HG02840 (cell line): ENCODE data around the gene RSBN1.
"Not testable (repeated sequence)": the region's sequence is repeated elsewhere in the genome, so short reads cannot be mapped to it uniquely, and the experiment has no call there.

Source experiments
- ATAC-seq: cut with Tn5 transposase; IDR thresholded peaks from one replicate; pipeline ENCODE4 v1.9.1; 2021; ENCODE audit warnings: mild to moderate bottlenecking, moderate library complexity, moderate number of reproducible peaks; ENCODE audit not compliant: unreplicated experiment, low FRiP score

The RSBN1 gene

GRCh38 chr1:113783254-113784103 is 28.8 kb downstream of the RSBN1 start:
- ATAC-seq = peak; percentile 63

DNA sequence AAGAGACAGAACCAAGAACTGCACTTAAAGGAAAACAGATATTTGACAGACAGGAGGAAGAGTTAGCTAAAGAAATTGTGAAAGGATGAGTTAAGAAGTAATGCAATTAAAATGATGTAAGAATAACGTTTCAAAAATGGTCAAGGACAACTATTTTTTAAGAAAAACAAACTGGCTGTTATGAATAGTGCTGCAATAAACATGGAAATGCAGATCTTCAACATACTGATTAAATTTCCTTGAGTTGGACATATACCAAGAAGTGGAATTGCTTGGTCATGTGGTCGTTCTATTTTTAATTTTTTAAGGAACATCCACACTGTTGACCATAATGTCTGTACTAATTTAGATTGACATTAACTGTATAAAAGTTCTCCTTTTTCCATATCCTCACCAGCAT is 29.9 kb downstream of the RSBN1 start:
- no peak for ATAC-seq

GRCh38 chr1:113780374-113781146 is 31.7 kb downstream of the RSBN1 start:
- ATAC-seq = no peak

- ATAC-seq = no peak
Observed at GRCh38 chr1:113779542-113779941, 32.7 kb downstream of the RSBN1 start.

DNA sequence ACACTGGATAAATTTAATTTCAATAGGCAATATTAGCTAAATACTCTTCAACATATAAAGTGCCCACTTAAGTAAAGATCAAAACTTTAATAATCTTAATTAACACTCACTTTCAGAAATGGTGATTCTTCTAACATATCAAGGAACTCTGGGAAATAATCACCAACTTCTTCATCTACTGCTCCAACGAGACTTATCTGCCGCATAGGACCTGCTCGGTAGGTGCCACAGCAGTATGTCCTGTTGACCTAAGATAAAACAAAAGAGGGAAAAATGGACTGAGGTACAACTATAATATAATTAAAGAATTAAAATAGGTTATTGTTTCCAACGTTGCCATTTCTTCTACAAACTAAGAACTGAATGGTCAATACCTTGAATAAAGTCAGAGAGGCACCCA is 34.7 kb downstream of the RSBN1 start:
- ATAC-seq = no peak

DNA sequence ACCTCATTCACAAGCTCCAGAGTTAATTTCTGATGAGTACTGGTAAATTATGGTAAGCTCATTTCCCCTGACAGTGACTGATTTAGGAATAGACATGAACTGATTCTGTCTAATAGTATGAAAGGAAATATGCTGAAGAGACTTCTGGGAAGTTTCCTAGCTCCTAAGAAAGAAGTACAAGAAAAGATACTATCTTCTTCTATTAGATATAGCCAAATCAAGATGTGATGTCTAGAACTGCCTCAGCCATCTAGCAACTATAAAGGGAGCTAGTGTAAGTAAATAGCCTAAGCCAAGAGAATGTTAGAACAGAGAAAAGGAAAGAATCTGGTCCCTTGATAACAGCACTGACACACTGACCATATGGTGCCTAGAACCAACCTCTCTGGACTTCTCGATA is 42.2 kb downstream of the RSBN1 start:
- ATAC-seq = no peak

- no peak for ATAC-seq
Observed at GRCh38 chr1:113769601-113769970, 42.7 kb downstream of the RSBN1 start.

DNA sequence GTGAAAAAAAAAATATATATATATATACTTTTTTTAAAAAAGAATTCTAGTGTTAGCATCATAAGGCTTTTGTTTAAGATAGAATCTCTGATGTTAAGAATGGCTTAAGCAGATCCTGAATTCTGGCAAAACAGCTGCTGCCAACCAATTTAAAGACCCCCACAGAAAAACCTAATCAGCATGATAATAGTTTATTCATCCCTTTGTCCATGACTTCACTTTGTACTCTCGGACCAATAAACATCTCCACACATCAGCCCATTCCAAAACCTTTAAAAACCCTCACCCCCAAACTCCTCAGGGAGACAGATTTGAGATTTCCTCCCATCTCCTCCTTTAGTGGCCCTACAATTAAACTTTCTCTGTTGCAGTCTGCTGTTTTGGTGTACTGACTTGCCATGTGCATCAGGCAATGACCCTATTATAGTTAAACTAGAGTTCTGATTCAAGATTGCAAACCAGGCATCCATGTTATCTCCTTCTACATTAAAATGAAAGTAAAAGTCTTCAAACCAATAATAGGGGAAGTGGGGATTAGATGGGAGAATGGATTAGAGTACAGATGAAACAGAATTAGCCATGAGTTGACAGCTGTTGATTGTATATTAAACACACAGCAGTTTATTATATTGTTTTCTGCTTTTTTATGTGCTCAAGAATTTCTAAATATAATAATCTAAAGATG is 43.2 kb downstream of the RSBN1 start:
- ATAC-seq = no peak

DNA sequence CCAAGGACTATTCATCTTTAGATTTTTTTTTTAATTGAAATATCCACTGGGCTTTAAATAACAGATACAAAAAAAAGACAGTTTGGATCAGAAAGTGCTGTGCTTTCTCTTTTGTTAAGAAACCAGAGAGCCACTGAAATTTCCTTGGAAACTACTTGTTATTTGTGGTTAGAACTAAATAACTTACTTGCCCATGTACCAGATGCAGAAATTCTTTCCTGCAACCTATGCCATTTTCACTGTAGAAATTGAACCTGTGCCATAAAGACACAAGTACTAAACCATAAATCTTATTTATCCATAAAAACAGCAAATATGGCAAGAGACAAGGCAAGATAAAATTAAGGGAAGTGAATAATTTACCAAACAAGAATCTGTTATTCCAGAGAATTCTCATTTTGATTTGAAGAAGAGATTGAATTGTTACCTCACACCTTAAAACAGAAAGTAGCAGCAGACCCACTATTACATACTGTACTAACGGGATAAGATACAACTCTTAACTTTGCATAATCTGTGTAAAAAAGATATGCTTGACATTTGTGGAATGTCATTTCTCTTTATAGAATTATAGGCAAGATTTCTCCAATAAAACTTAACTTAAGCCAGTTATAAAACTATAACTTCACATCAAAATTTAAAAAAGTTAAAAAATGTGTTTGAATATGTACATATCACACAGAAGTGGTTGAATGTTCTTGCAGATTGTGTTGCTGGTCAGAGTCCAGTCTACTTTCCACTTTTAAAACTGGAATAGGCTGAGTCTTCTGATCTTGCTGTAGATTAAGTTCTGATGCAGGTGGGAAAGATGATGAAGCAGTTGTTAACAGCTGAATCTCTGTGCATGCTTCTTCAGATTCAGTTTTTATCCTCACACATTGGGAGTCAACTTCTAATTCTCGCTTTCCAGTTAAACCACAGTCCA is 46.7 kb downstream of the RSBN1 start:
- ATAC-seq = no peak

- ATAC-seq = no peak
Observed at GRCh38 chr1:113763661-113764060, 48.6 kb downstream of the RSBN1 start.

DNA sequence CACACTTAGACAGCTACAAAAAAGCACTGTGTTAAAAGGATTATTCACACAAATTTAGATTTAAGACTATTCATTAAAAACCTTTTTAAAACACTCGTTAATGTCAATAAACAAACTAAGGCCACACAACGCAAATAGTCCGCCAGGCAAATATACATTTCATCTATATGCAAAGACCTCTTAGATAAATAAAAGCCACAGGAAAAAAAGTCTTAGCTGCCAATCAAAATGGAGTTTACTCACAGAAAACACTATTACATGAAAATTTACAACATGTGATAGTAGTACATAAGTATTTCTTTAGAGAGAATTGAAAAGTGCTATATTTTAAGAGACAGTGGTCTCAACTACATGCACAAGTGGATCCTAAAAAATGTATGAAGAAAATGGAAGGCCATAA is 50.3 kb downstream of the RSBN1 start:
- no peak for ATAC-seq

GRCh38 chr1:113760102-113761080 is 51.9 kb downstream of the RSBN1 start:
- no peak for ATAC-seq

GRCh38 chr1:113759333-113760101 is 52.8 kb downstream of the RSBN1 start, which contains the start of gene PHTF1:
Gene PHTF1, minus strand, starts transcription at chr1:113759486. Its CDS starts 783 bp downstream, at chr1:113758703.
- peak; percentile 85 for ATAC-seq

DNA sequence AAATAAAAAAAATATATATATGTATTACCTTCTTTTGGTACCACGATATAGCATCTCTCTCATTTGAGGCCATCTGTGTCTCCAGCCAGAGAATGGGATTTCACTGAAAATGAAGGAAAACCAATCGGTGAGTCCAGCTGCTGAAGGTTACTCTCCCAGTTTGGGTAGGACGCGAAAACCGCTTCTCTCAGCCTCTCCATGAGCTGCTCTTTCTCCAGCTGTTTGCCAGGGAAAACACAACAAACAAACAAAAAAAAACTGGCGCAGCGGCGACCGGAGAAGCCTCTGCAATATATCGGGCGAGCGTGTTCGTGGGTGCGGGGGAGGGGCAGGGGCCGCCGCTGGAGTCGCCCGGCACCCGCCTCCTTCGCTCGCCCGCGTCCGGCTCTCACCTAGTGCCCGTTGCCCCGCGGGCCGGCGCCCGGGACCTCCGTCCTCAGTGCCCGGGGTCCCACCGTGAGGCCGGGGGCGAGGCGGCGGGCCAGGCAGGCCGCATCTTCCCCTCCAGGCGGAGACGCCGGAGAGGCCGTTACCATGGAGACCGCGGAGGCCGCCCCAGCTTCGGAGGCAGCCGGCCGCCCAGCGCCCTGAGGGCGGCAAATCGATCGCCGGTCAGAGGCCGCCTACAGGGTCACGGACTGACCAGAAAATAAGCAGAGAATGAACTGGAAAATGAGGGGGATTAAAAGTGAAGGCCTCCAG is 53.5 kb downstream of the RSBN1 start:
- peak; percentile 41 for ATAC-seq

- no peak for ATAC-seq
Observed at GRCh38 chr1:113756461-113756860, 55.8 kb downstream of the RSBN1 start.

- ATAC-seq = not testable (repeated sequence)
Observed at GRCh38 chr1:113753333-113753732, 58.9 kb downstream of the RSBN1 start.

DNA sequence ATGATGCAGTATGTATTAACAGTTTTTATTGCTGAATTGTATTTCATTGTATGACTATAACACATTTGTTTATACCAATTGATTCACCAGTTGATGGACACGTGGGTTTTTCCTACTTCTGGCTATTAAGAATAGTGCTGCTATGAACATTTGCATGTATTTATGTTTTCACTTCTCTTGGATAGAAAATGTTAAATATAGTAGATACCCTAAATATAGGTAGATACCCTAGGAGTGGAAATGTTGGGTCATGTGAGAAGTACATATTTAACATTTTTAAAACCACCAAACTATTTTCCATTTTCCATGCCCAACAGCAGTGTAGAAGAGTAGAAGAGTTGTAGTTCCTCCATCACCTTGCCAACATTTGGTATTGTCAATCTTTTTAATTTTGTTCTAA is 60.8 kb downstream of the RSBN1 start:
- ATAC-seq = no peak

DNA sequence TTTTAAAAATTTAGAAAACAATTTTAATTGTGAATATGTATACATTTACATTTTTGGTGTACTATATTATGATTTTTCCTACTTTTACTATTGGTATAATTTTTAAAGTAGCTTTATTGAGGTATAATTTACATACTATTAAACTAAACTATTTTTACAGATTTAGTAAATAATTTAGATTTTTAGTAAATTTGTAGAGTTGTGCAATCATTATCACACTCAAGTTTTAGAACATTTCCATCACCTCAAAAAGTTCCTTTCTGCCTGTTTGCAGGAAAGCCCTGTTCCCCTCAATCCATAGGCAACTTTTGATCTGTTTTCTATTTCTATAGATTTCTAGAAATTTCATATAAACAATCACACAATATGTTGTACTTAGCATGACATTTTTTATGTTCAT is 61.2 kb downstream of the RSBN1 start:
- no peak for ATAC-seq
